Ovary (tissue), 3 donors: ENCODE measurements around the gene RUNX1.

Experiments used
- EP300 ChIP-seq: sonication (generic); formaldehyde crosslinking; IDR thresholded peaks from one replicate; pipeline ENCODE4 v1.6.1; 2017; ENCODE audit warnings: antibody characterized with exemption
- POLR2A ChIP-seq: fragments of 450-650 bp; IDR thresholded peaks from one replicate; pipeline ENCODE4 v1.6.1; 2017; ENCODE audit warnings: antibody characterized with exemption, mild to moderate bottlenecking, moderate library complexity
- TF ChIP-seq, protein P1 (sequence below), 3 donors: fragments of 450-650 bp in 2 of 3; fragments of 200-600 bp in 1 of 3; IDR thresholded peaks; one replicate each; pipeline versions ENCODE4 v1.5.1 to v1.8.0; 2016 to 2022; ENCODE audit warnings: antibody characterized with exemption in 3 of 3, mild to moderate bottlenecking in 1 of 3
- donor health status: DM: no; HTN: no; CAD: no.

DNA sequence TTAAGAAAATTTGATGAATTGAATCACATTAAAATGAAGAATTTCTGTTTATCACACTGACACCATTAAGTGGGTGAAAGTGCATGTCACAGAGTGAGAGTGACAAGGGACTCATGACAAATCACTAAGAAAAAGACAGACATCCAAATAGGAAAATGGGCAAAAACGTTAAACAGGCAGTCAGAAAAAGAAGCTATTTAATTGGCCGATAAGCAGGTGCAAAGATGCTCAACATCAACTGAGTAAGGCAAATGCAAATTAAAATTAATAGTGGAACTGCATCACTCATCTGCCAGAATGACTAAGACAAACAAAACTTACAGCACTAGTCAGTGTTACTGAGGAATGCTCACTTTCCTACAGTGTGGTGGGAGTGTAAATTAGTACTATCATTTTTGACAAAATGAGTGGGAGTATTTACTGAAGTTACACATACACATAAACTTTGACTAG, 39.2 kb upstream of the RUNX1 start:
- TF ChIP-seq, protein P1, sequence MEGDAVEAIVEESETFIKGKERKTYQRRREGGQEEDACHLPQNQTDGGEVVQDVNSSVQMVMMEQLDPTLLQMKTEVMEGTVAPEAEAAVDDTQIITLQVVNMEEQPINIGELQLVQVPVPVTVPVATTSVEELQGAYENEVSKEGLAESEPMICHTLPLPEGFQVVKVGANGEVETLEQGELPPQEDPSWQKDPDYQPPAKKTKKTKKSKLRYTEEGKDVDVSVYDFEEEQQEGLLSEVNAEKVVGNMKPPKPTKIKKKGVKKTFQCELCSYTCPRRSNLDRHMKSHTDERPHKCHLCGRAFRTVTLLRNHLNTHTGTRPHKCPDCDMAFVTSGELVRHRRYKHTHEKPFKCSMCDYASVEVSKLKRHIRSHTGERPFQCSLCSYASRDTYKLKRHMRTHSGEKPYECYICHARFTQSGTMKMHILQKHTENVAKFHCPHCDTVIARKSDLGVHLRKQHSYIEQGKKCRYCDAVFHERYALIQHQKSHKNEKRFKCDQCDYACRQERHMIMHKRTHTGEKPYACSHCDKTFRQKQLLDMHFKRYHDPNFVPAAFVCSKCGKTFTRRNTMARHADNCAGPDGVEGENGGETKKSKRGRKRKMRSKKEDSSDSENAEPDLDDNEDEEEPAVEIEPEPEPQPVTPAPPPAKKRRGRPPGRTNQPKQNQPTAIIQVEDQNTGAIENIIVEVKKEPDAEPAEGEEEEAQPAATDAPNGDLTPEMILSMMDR (IDR thresholded peaks at IDR 0.05), result no peak
- no peak for TF ChIP-seq POLR2A
- no peak for TF ChIP-seq EP300
